ENCODE data around the gene GSK3B. TPM values are rescaled to one million over a fixed set of nuclear protein-coding genes. Genes with fewer than 3 reads are reported as not detected.

The GSK3B gene
- 10 to 100 TPM; 29.4 to 39.8 (median 32.5) TPM for total RNA-seq

- no peak for TF ChIP-seq CTCF (IDR thresholded peaks at IDR 0.05; ENCODE audit: low read depth)
These were observed at the start of gene GSK3B for GRCh38 chr3:120093911-120094775. TSS of gene GSK3B (minus strand) at chr3:120094447. CDS start at chr3:120093434, 1,013 bp downstream.

GRCh38 chr3:120143676-120144075 is 49.4 kb upstream of the GSK3B start:
- no peak for TF ChIP-seq CTCF (IDR thresholded peaks at IDR 0.05; ENCODE audit: low read depth)

- TF ChIP-seq CTCF (IDR thresholded peaks at IDR 0.05; ENCODE audit: low read depth), result no peak
These were observed 48.0 kb upstream of the GSK3B start for GRCh38 chr3:120142236-120142635.

GRCh38 chr3:120140098-120140742 is 46.0 kb upstream of the GSK3B start:
- no peak for TF ChIP-seq CTCF (IDR thresholded peaks at IDR 0.05; ENCODE audit: low read depth)

- TF ChIP-seq CTCF (IDR thresholded peaks at IDR 0.05; ENCODE audit: low read depth), result no peak
These were observed 44.9 kb upstream of the GSK3B start for GRCh38 chr3:120139140-120139539.

- no peak for TF ChIP-seq CTCF (IDR thresholded peaks at IDR 0.05; ENCODE audit: low read depth)
These were observed 43.3 kb upstream of the GSK3B start for GRCh38 chr3:120137548-120137947.

GRCh38 chr3:120130656-120131055 is 36.4 kb upstream of the GSK3B start:
- no peak for TF ChIP-seq CTCF (IDR thresholded peaks at IDR 0.05; ENCODE audit: low read depth)

Data from subcutaneous adipose tissue (tissue), 4 donors.